Activated CD8-positive, alpha-beta T cell treated with anti-CD3 and anti-CD28 coated beads for 36 hours (primary cell): ENCODE data around the gene NR0B1. TPM values are rescaled to one million over a fixed set of nuclear protein-coding genes. Genes with fewer than 3 reads are reported as not detected.

ENCODE experiments used
- ATAC-seq: fragments of 200-7000 bp; cut with Tn5 transposase; one replicate; pipeline ENCODE4 v1.10.0; 2021; ENCODE audit warnings: mild to moderate bottlenecking, moderate library complexity
- CTCF ChIA-PET: fragments of 350-600 bp; sonication (Branson Sonifier 250); formaldehyde crosslinking; loops from one replicate; lab custom pipeline; 2021; ENCODE audit warnings: antibody characterized with exemption; lab: Charles Lee
- POLR2A ChIA-PET: fragments of 350-600 bp; sonication (Branson Sonifier 250); formaldehyde crosslinking; loops from one replicate; lab custom pipeline; 2021; ENCODE audit warnings: antibody characterized with exemption; lab: Charles Lee
- DNase-seq: peaks from one replicate; pipeline ENCODE4 v3.0.0-alpha.2; 2020
- H3K27ac Mint-ChIP-seq: one replicate; pipeline ENCODE4 v1.8.0; 2021; ENCODE audit warnings: mild to moderate bottlenecking, mixed read lengths
- H3K27me3 Mint-ChIP-seq: one replicate; pipeline ENCODE4 v1.8.0; 2021; ENCODE audit warnings: mixed read lengths
- H3K36me3 Mint-ChIP-seq: one replicate; pipeline ENCODE4 v1.8.0; 2021; ENCODE audit warnings: low read depth, mixed read lengths
- H3K4me1 Mint-ChIP-seq: one replicate; pipeline ENCODE4 v1.8.0; 2021; ENCODE audit warnings: low read depth, mixed read lengths
- H3K4me3 Mint-ChIP-seq: one replicate; pipeline ENCODE4 v1.8.0; 2021; ENCODE audit warnings: mild to moderate bottlenecking, moderate library complexity, mixed read lengths
- H3K9me3 Mint-ChIP-seq: one replicate; pipeline ENCODE4 v1.8.0; 2021; ENCODE audit warnings: mixed read lengths
- intact Hi-C: fragments of 100-400 bp; cut with micrococcal nuclease; formaldehyde crosslinking; loops from one replicate; pipeline ENCODE4 v1.10.0; 2022
- total RNA-seq, 2 experiments: library from RNA; stranded (reverse); gene quantifications; one replicate each; pipeline ENCODE4 v1.2.3, GENCODE V29; 2021
- TF ChIP-seq, protein P1 (sequence below): fragments of 200-600 bp; IDR thresholded peaks from one replicate; pipeline ENCODE4 v1.8.0; 2022; ENCODE audit warnings: antibody characterized with exemption, mild to moderate bottlenecking

The NR0B1 gene, protein sequence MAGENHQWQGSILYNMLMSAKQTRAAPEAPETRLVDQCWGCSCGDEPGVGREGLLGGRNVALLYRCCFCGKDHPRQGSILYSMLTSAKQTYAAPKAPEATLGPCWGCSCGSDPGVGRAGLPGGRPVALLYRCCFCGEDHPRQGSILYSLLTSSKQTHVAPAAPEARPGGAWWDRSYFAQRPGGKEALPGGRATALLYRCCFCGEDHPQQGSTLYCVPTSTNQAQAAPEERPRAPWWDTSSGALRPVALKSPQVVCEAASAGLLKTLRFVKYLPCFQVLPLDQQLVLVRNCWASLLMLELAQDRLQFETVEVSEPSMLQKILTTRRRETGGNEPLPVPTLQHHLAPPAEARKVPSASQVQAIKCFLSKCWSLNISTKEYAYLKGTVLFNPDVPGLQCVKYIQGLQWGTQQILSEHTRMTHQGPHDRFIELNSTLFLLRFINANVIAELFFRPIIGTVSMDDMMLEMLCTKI
- not detected for total RNA-seq

DNA sequence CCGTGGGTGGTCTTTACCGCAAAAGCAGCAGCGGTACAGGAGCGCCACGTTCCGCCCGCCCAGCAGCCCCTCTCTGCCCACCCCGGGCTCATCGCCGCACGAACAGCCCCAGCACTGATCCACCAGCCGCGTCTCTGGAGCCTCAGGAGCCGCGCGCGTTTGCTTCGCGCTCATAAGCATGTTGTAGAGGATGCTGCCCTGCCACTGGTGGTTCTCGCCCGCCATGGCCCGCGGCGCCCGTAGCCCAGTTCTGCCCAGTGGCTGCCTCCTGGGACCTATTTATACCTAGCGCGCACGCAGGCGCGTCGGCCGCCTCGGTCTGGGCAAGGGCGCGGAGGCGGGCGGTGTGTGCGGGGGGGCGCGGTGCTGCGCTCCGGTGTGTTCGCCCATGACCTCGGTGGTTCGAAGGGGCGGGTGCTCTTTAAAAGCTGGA is at the start of gene NR0B1:
Gene NR0B1, minus strand, starts transcription at position 252 of the 433 bp plus-strand sequence. Its CDS starts 27 bp downstream, at position 225.
- Mint-ChIP-seq H3K27me3 (peaks cover 17% of the 10 kb centered on the region), H3K9me3 (no peaks in the 10 kb centered on the region), H3K4me1 (no peaks in the 10 kb centered on the region), H3K27ac (no peak within 1 kb of the TSS), H3K36me3 (no peaks in the 10 kb centered on the region), H3K4me3 (no peak within 1 kb of the TSS)
- ChIA-PET POLR2A (no interaction called here), CTCF (no interaction called here)
- ATAC-seq (no peak), DNase-seq (no peak)
- intact Hi-C loops: no loop called here
- TF ChIP-seq, protein P1, sequence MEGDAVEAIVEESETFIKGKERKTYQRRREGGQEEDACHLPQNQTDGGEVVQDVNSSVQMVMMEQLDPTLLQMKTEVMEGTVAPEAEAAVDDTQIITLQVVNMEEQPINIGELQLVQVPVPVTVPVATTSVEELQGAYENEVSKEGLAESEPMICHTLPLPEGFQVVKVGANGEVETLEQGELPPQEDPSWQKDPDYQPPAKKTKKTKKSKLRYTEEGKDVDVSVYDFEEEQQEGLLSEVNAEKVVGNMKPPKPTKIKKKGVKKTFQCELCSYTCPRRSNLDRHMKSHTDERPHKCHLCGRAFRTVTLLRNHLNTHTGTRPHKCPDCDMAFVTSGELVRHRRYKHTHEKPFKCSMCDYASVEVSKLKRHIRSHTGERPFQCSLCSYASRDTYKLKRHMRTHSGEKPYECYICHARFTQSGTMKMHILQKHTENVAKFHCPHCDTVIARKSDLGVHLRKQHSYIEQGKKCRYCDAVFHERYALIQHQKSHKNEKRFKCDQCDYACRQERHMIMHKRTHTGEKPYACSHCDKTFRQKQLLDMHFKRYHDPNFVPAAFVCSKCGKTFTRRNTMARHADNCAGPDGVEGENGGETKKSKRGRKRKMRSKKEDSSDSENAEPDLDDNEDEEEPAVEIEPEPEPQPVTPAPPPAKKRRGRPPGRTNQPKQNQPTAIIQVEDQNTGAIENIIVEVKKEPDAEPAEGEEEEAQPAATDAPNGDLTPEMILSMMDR: no peak

DNA sequence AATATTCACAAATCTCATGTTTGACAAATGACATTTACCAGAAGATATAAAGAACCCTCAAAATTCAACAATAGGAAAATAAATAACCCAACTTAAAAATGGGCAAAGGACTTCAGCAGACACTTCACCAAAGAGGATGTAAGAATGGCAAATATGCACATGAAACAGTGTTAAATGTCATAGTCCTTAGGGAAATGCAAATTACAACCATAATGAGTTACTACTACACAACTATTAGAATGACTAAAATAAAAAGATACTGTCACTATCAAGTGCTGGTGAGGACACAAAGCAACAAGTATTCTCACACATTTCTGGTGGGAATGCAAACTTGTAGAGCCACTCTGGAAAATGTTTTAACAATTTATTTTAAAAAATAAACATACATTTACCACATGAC is 40.8 kb upstream of the NR0B1 start:
- intact Hi-C loops: no loop called here
- H3K27me3 Mint-ChIP-seq: no peaks in the 10 kb centered on the region
- POLR2A ChIA-PET: no interaction called here
- H3K27ac Mint-ChIP-seq: no peak overlapping the region
- CTCF ChIA-PET: no interaction called here
- no peaks in the 10 kb centered on the region for H3K4me1 Mint-ChIP-seq
- DNase-seq (no peak), ATAC-seq (no peak)
- no peak overlapping the region for H3K4me3 Mint-ChIP-seq
- TF ChIP-seq, protein P1: no peak
- no peaks in the 10 kb centered on the region for H3K36me3 Mint-ChIP-seq
- H3K9me3 Mint-ChIP-seq: peaks cover 14% of the 10 kb centered on the region

DNA sequence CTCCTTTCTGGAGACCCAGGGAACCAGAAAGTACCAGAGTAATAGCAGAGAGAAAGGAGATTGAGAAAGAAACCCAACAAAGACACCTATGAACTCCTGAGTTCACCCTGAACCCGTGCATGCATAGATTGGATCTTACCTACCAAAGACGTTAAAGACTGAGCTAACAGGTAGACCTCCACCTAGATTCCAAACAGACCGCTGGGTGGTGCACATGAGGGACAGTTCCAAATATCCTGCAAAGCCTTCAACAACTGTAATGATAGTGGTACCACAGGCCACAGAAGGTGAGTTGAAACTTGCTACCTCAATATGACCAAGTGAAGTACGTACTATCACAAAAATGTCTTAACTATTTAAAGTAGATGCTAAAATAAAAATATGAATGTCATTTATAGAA is 34.0 kb upstream of the NR0B1 start:
- Mint-ChIP-seq H3K4me3 (no peak overlapping the region), H3K27me3 (no peaks in the 10 kb centered on the region), H3K9me3 (no peaks in the 10 kb centered on the region), H3K36me3 (no peaks in the 10 kb centered on the region), H3K27ac (no peak overlapping the region), H3K4me1 (no peaks in the 10 kb centered on the region)
- ChIA-PET POLR2A (no interaction called here), CTCF (no interaction called here)
- intact Hi-C loops: no loop called here
- DNase-seq (no peak), ATAC-seq (no peak)
- TF ChIP-seq, protein P1: no peak

DNA sequence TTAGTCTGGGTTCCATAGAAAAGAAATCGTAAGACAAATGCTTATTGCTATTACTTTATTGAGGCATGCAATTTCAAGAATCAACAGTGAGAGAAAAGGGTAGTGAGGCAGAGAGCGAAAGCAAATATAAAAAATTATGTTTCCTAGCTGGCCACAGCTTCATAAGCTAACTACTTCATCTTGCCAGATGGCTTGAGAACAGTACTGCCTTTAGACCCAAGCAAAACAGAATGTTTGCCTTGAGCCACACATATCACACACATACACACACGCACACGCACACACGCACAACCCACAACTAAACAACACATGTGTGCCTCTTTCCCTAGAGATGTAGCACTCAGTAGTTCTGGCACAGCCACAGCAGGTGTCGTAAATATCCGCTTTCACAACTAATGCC is 31.6 kb upstream of the NR0B1 start:
- ChIA-PET CTCF (no interaction called here), POLR2A (no interaction called here)
- Mint-ChIP-seq H3K4me3 (no peak overlapping the region), H3K36me3 (no peaks in the 10 kb centered on the region), H3K27ac (no peak overlapping the region), H3K9me3 (no peaks in the 10 kb centered on the region), H3K4me1 (no peaks in the 10 kb centered on the region), H3K27me3 (no peaks in the 10 kb centered on the region)
- ATAC-seq (no peak), DNase-seq (no peak)
- intact Hi-C loops: no loop called here
- TF ChIP-seq, protein P1: no peak

DNA sequence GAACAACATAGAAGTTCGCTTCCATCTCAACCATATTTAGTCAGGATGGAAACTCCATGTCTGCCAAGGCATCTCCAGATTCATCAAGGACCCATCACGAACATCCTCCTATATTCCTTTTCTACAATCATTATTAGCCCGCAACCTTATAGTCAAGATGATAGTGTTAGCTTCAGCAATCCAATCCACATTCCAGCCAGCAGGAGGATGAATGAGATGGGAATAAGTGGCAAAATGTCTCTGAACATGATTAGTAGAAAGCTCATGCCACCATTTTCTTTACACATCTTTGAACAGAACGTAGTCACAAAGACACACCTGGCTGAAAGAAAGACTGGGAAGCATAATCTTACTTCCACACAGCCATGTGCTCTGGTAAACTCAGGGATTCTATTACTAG is 18.6 kb upstream of the NR0B1 start:
- TF ChIP-seq, protein P1: no peak
- POLR2A ChIA-PET: no interaction called here
- ATAC-seq (no peak), DNase-seq (no peak)
- CTCF ChIA-PET: no interaction called here
- H3K27me3 Mint-ChIP-seq: no peaks in the 10 kb centered on the region
- no peak overlapping the region for H3K27ac Mint-ChIP-seq
- no peaks in the 10 kb centered on the region for H3K4me1 Mint-ChIP-seq
- no peaks in the 10 kb centered on the region for H3K36me3 Mint-ChIP-seq
- no peak overlapping the region for H3K4me3 Mint-ChIP-seq
- intact Hi-C loops: no loop called here
- H3K9me3 Mint-ChIP-seq: no peaks in the 10 kb centered on the region
